ENCODE results near the gene SRD5A1.

- TF ChIP-seq EZH2 (IDR thresholded peaks at IDR 0.05) (no peak), CTCF (IDR thresholded peaks at IDR 0.05 in 2 of 3, conservative IDR thresholded peaks at IDR 0.05 in 1 of 3; ENCODE audit: borderline replicate concordance in 1 of 3, insufficient read depth in 1 of 3, low read depth in 2 of 3, low read length in 2 of 3) (no peak), MAX (IDR thresholded peaks at IDR 0.05) (no peak), YY1 (IDR thresholded peaks at IDR 0.05; ENCODE audit: extremely low read depth, insufficient replicate concordance, low read depth, low read length) (no peak), POLR2A (IDR thresholded peaks at IDR 0.05; ENCODE audit: borderline replicate concordance, extremely low read depth, insufficient read depth, insufficient read length) (no peak), ZNF274 (IDR thresholded peaks at IDR 0.05; ENCODE audit: low read depth, low read length) (no peak), EZH2phosphoT487 (IDR thresholded peaks at IDR 0.05; ENCODE audit: borderline replicate concordance) (no peak), TCF7L2 (IDR thresholded peaks at IDR 0.05; ENCODE audit: borderline replicate concordance, extremely low read depth, insufficient read depth, insufficient read length) (no peak), POLR2AphosphoS5 (IDR thresholded peaks at IDR 0.05; ENCODE audit: low read depth, low read length) (no peak), SIN3A (IDR thresholded peaks at IDR 0.05; ENCODE audit: low read depth) (no peak), RAD21 (IDR thresholded peaks at IDR 0.05; ENCODE audit: low read depth) (no peak), SP1 (IDR thresholded peaks at IDR 0.05; ENCODE audit: low read depth) (no peak)
These were observed 41.2 kb downstream of the SRD5A1 start for GRCh38 chr5:6674421-6674820.

Measured in HCT116 (cell line).